Suppressor macrophage treated with lipopolysaccharide for 1 hour (primary cell): Measurements from ENCODE around the gene SIGMAR1.
"Not testable (repeated sequence)": the region's sequence is repeated elsewhere in the genome, so short reads cannot be mapped to it uniquely, and the experiment has no call there.

ENCODE experiments used
- DNase-seq, 3 donors: peaks; one replicate each; pipeline ENCODE4 v3.0.0-alpha.2; 2020 to 2022

Gene SIGMAR1

GRCh38 chr9:34654323-34655051, 16.9 kb upstream of the SIGMAR1 start:
- no peak for DNase-seq

GRCh38 chr9:34653151-34654072, 15.8 kb upstream of the SIGMAR1 start:
- DNase-seq: no peak

GRCh38 chr9:34652602-34653000, 15.0 kb upstream of the SIGMAR1 start:
- no peak for DNase-seq

GRCh38 chr9:34651876-34652601, 14.5 kb upstream of the SIGMAR1 start, which contains the start of gene IL11RA:
IL11RA (plus strand) TSS chr9:34652185; CDS start chr9:34655218, 3,033 bp downstream.
- peak; percentile 71 to 79 (median 76) for DNase-seq

GRCh38 chr9:34651321-34651720, 13.7 kb upstream of the SIGMAR1 start:
- peak; percentile 54 to 73 (median 67) for DNase-seq

- no peak for DNase-seq
These were observed 13.2 kb upstream of the SIGMAR1 start for GRCh38 chr9:34650816-34651215.

GRCh38 chr9:34648673-34649072, 11.1 kb upstream of the SIGMAR1 start:
- DNase-seq: no peak

- DNase-seq: no peak
These were observed 10.1 kb upstream of the SIGMAR1 start for GRCh38 chr9:34647651-34648050.

- DNase-seq: peak in 2 of 3 donors; percentile 30 to 32
These were observed 9.5 kb upstream of the SIGMAR1 start for GRCh38 chr9:34647084-34647403.

GRCh38 chr9:34646211-34647083, 8.9 kb upstream of the SIGMAR1 start, which contains the start of gene GALT:
GALT (plus strand) TSS chr9:34646675; CDS start chr9:34646705, 30 bp downstream.
- DNase-seq: peak; percentile 90 to 95 (median 92)

- DNase-seq: no peak
These were observed 7.3 kb upstream of the SIGMAR1 start for GRCh38 chr9:34644766-34645314.

GRCh38 chr9:34642679-34643078, 5.1 kb upstream of the SIGMAR1 start:
- no peak for DNase-seq

GRCh38 chr9:34639322-34639721, 1.7 kb upstream of the SIGMAR1 start:
- DNase-seq: not testable (repeated sequence)

- no peak for DNase-seq
These were observed 505 bp upstream of the SIGMAR1 start for GRCh38 chr9:34638138-34638445.

GRCh38 chr9:34636791-34637355, 714 bp downstream of the SIGMAR1 start:
- DNase-seq: no peak

- no peak for DNase-seq
These were observed 2.0 kb downstream of the SIGMAR1 start for GRCh38 chr9:34635556-34635955.

- no peak for DNase-seq
These were observed 2.9 kb downstream of the SIGMAR1 start for GRCh38 chr9:34634551-34635248.

GRCh38 chr9:34633851-34634550, 3.6 kb downstream of the SIGMAR1 start:
- DNase-seq: peak; percentile 75 to 79 (median 78)

GRCh38 chr9:34633166-34633565, 4.4 kb downstream of the SIGMAR1 start:
- no peak for DNase-seq
